A673 (cell line): ENCODE data around the gene MAP9. TPM values are rescaled to one million over a fixed set of nuclear protein-coding genes. Genes with fewer than 3 reads are reported as not detected.

Experiments
- BruUV-seq: library from RNA; stranded (reverse); fragments of 400-500 nt; replicated peaks from 2 replicates; lab custom pipeline; 2021; lab: Mats Ljungman, UMichigan
- CTCF ChIA-PET: fragments of 300-600 bp; sonication (Branson Sonifier 250); formaldehyde crosslinking; loops from one replicate; lab custom pipeline; 2022; ENCODE audit warnings: antibody characterized with exemption; lab: Charles Lee
- POLR2A ChIA-PET: fragments of 300-600 bp; sonication (Branson Sonifier 250); formaldehyde crosslinking; loops from one replicate; lab custom pipeline; 2022; ENCODE audit warnings: antibody characterized with exemption; ENCODE audit not compliant: low non-redundant PET; lab: Charles Lee
- DNase-seq: peaks from one replicate; pipeline ENCODE4 v3.0.0-alpha.2; 2015; ENCODE audit warnings: low spot score
- H3K27ac ChIP-seq: fragments of 200-600 bp; sonication (generic); 2 replicates; pipeline ENCODE4 v1.5.1; 2016; ENCODE audit warnings: mixed run types, low read depth, mild to moderate bottlenecking, mixed read lengths, antibody characterized with exemption, low read length; ENCODE audit not compliant: poor library complexity, severe bottlenecking
- H3K27me3 ChIP-seq: fragments of 200-600 bp; sonication (generic); replicated peaks from 2 replicates; pipeline ENCODE4 v1.6.1; 2017; ENCODE audit warnings: mixed run types, low read depth, mild to moderate bottlenecking, mixed read lengths, antibody characterized with exemption, low read length; ENCODE audit not compliant: insufficient read depth, poor library complexity
- H3K36me3 ChIP-seq: fragments of 200-600 bp; sonication (generic); 2 replicates; pipeline ENCODE4 v1.6.1; 2016; ENCODE audit warnings: mixed run types, mild to moderate bottlenecking, mixed read lengths, antibody characterized with exemption, low read length; ENCODE audit not compliant: insufficient read depth, poor library complexity, severe bottlenecking
- H3K4me1 ChIP-seq: fragments of 200-600 bp; sonication (generic); 2 replicates; pipeline ENCODE4 v1.6.1; 2017; ENCODE audit warnings: mixed run types, mild to moderate bottlenecking, mixed read lengths, antibody characterized with exemption, low read length; ENCODE audit not compliant: insufficient read depth, poor library complexity, severe bottlenecking
- H3K4me3 ChIP-seq: fragments of 200-600 bp; sonication (generic); 2 replicates; pipeline ENCODE4 v1.5.1; 2016; ENCODE audit warnings: low read depth, mixed run types, mild to moderate bottlenecking, mixed read lengths, low read length; ENCODE audit not compliant: poor library complexity, severe bottlenecking
- H3K9me3 ChIP-seq: fragments of 200-600 bp; sonication (generic); 2 replicates; pipeline ENCODE4 v1.6.1; 2016; ENCODE audit warnings: mixed run types, low read depth, mild to moderate bottlenecking, mixed read lengths, antibody characterized with exemption, low read length; ENCODE audit not compliant: poor library complexity, severe bottlenecking
- CTCF ChIP-seq: fragments of 300-800, 200-600 bp; sonication (generic); conservative IDR thresholded peaks from 2 replicates; pipeline ENCODE4 v1.5.1; 2017; ENCODE audit warnings: low read depth, mild to moderate bottlenecking, antibody characterized with exemption, low read length, moderate library complexity, mixed read lengths
- EZH2 ChIP-seq: fragments of 200-600 bp; sonication (generic); IDR thresholded peaks from 2 replicates; pipeline ENCODE4 v1.6.1; 2017; ENCODE audit warnings: borderline replicate concordance, low read depth, mild to moderate bottlenecking, mixed read lengths, antibody characterized with exemption, low read length; ENCODE audit not compliant: poor library complexity, severe bottlenecking
- intact Hi-C: fragments of 100-400 bp; cut with micrococcal nuclease; formaldehyde crosslinking; loops from one replicate; pipeline ENCODE4 v1.10.0; 2022; ENCODE audit not compliant: unreplicated experiment
- total RNA-seq: library from RNA; stranded (reverse); gene quantifications from 2 replicates; pipeline ENCODE4 v1.2.3, GENCODE V29; 2021

Gene MAP9
- total RNA-seq, 1 experiment from 2014 or later, result 13.7 TPM

- no peak for DNase-seq
- H3K4me1 ChIP-seq, result no peaks in the 10 kb centered on the region
- ChIA-PET POLR2A (no interaction called here), CTCF (no interaction called here)
- no peaks in the 10 kb centered on the region for H3K27me3 ChIP-seq
- TF ChIP-seq CTCF, result no peak
- no peak for TF ChIP-seq EZH2
- H3K36me3 ChIP-seq, result no peaks in the 10 kb centered on the region
- no peak overlapping the region for H3K4me3 ChIP-seq
- no peak overlapping the region for H3K27ac ChIP-seq
- intact Hi-C loops, result no loop called here
- no peaks in the 10 kb centered on the region for H3K9me3 ChIP-seq
- BruUV-seq, result no TSS peak
Observed at GRCh38 chr4:155331478-155331877, 45.3 kb downstream of the MAP9 start.

DNA sequence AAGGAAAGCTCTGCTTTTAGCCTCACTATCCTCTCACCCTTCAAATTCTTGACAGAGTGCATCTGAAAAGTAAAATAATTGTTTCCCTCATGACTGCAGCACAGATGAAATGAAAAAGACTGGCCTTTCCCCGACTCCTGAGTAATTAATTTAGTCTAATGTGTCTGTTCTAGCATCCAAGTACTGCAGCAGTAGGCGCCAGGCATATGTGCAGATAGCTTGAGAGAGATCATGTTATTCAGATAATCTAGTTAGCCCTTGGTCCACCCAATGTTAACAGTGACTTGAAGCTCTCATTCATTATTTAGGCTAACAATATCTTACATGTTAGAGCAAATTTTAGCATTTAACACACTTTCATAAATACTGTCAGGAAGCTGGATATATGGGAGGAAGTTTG is 54.0 kb downstream of the MAP9 start:
- no peaks in the 10 kb centered on the region for H3K36me3 ChIP-seq
- H3K4me1 ChIP-seq, result no peaks in the 10 kb centered on the region
- BruUV-seq, result no TSS peak
- no peak overlapping the region for H3K4me3 ChIP-seq
- TF ChIP-seq CTCF (no peak), EZH2 (no peak)
- H3K27ac ChIP-seq, result no peak overlapping the region
- intact Hi-C loops, result no loop called here
- no peak for DNase-seq
- ChIA-PET CTCF (no interaction called here), POLR2A (no interaction called here)
- H3K27me3 ChIP-seq, result no peaks in the 10 kb centered on the region
- no peaks in the 10 kb centered on the region for H3K9me3 ChIP-seq

DNA sequence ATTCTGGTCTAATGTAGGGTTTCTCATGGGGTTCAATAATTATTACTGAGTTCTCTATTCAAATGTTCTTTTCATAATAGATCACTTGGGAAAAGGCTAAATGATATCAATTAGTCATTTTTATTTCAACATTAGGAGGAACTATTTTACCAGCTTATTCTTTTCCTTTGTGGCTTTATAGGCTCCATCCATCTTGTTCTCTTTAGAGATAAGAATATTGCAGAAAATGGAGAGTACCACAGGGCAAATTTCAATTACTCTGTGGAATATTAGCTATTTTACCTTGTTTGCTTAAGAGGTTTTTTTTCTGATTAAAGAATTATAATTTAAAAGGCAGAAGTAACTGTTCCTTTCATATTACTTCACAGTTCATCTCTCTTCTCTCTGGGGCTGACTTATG is 55.8 kb downstream of the MAP9 start:
- TF ChIP-seq EZH2 (no peak), CTCF (no peak)
- Histone ChIP-seq H3K9me3 (no peaks in the 10 kb centered on the region), H3K4me1 (no peaks in the 10 kb centered on the region), H3K36me3 (no peaks in the 10 kb centered on the region), H3K27ac (no peak overlapping the region), H3K4me3 (no peak overlapping the region), H3K27me3 (no peaks in the 10 kb centered on the region)
- no peak for DNase-seq
- POLR2A ChIA-PET, result no interaction called here
- intact Hi-C loops, result no loop called here
- no TSS peak for BruUV-seq
- CTCF ChIA-PET, result no interaction called here
